Keratinocyte (primary cell): ENCODE measurements around the gene MED14. TPM values are rescaled to one million over a fixed set of nuclear protein-coding genes. Genes with fewer than 3 reads are reported as not detected.

Experiments used
- DNase-seq: peaks from one replicate; pipeline ENCODE4 v3.0.0-alpha.2; 2011; ENCODE audit warnings: low read depth, missing footprints, low spot score
- FAIRE-seq: peaks from 2 replicates; lab custom pipeline; 2011; peaks lifted over from hg19 to GRCh38; lab: Jason Lieb, UNC
- H2AFZ ChIP-seq: 2 replicates; pipeline ENCODE4 v1.6.0; 2012; ENCODE audit warnings: low read length, control low read depth, inconsistent platforms; ENCODE audit not compliant: control insufficient read depth
- H3K27ac ChIP-seq: 2 replicates; pipeline ENCODE4 v1.5.1; 2011; ENCODE audit warnings: low read length; ENCODE audit not compliant: control insufficient read depth, insufficient read depth
- H3K27me3 ChIP-seq: 3 replicates; pipeline ENCODE4 v1.6.0; 2011; ENCODE audit warnings: low read length; ENCODE audit not compliant: control insufficient read depth, insufficient read depth; ENCODE audit errors: extremely low read depth
- H3K36me3 ChIP-seq, 2 experiments: 2 replicates in 1 of 2; 3 replicates in 1 of 2; pipeline ENCODE4 v1.5.1; 2011; ENCODE audit warnings: low read length in 2 of 2, mild to moderate bottlenecking in 1 of 2; ENCODE audit not compliant: control insufficient read depth in 2 of 2, insufficient read depth in 2 of 2; ENCODE audit errors: extremely low read depth in 1 of 2
- H3K4me1 ChIP-seq: 3 replicates; pipeline ENCODE4 v1.5.1; 2011; ENCODE audit warnings: low read length; ENCODE audit not compliant: control insufficient read depth, insufficient read depth; ENCODE audit errors: extremely low read depth
- H3K4me2 ChIP-seq: 3 replicates; pipeline ENCODE4 v1.6.0; 2011; ENCODE audit warnings: low read depth, low read length; ENCODE audit not compliant: control insufficient read depth, insufficient read depth; ENCODE audit errors: extremely low read depth
- H3K4me3 ChIP-seq, 3 experiments: fragments of 200-600 bp in 1 of 3; sonication (generic) in 1 of 3; 2 replicates in 2 of 3; 3 replicates in 1 of 3; pipeline ENCODE4 v1.5.1; 2011 to 2016; ENCODE audit warnings: low read length in 3 of 3, mild to moderate bottlenecking in 3 of 3, control low read depth in 2 of 3, inconsistent platforms in 1 of 3, low read depth in 1 of 3, mixed read lengths in 1 of 3, mixed run types in 1 of 3, moderate library complexity in 1 of 3; ENCODE audit not compliant: control insufficient read depth in 2 of 3, insufficient read depth in 2 of 3; ENCODE audit errors: extremely low read depth in 1 of 3
- H3K79me2 ChIP-seq: 2 replicates; pipeline ENCODE4 v1.6.0; 2012; ENCODE audit warnings: low read length; ENCODE audit not compliant: control insufficient read depth, insufficient read depth
- H3K9ac ChIP-seq: 3 replicates; pipeline ENCODE4 v1.6.0; 2011; ENCODE audit warnings: low read length; ENCODE audit not compliant: control insufficient read depth, insufficient read depth; ENCODE audit errors: extremely low read depth
- H3K9me1 ChIP-seq: 3 replicates; pipeline ENCODE4 v1.6.0; 2011; ENCODE audit warnings: low read length; ENCODE audit not compliant: control insufficient read depth, insufficient read depth; ENCODE audit errors: extremely low read depth
- H3K9me3 ChIP-seq: 2 replicates; pipeline ENCODE4 v1.5.1; 2012; ENCODE audit warnings: low read depth, low read length; ENCODE audit not compliant: control insufficient read depth
- H4K20me1 ChIP-seq: 3 replicates; pipeline ENCODE4 v1.6.0; 2011; ENCODE audit warnings: low read length; ENCODE audit not compliant: control insufficient read depth, insufficient read depth; ENCODE audit errors: extremely low read depth
- EZH2 ChIP-seq: IDR thresholded peaks from one replicate; pipeline ENCODE4 v1.6.1; 2012; ENCODE audit warnings: inconsistent platforms, mild to moderate bottlenecking, low read length, moderate library complexity
- dilution Hi-C: fragments of 300-500 bp; cut with MboI; formaldehyde crosslinking; loops from one replicate; pipeline ENCODE4 v1.7.0; 2020; ENCODE audit warnings: low sequenced_read_pairs; ENCODE audit not compliant: extremely low pct_ligation_motif_present
- polyA plus RNA-seq, 5 experiments: library from polyadenylated mRNA; depleted of rRNA in 3 of 5; stranded (reverse) in 3 of 5; stranded (forward) in 1 of 5; unstranded in 1 of 5; fragments of >200 nt; gene quantifications; 1 replicate in 1 of 5; 2 replicates in 3 of 5; 3 replicates in 1 of 5; pipeline versions ENCODE4 v1.2.1 to v1.2.3, GENCODE V29; 2011 to 2012; ENCODE audit warnings: missing spikeins in 2 of 5, low read depth in 1 of 5, low replicate concordance in 1 of 5
- TF ChIP-seq, protein P1 (sequence below), 3 experiments: IDR thresholded peaks in 1 of 3; conservative IDR thresholded peaks in 1 of 3; optimal IDR thresholded peaks in 1 of 3; 2 replicates in 2 of 3; 3 replicates in 1 of 3; pipeline versions ENCODE3 to v1.5.1; 2011; ENCODE audit warnings: low read length in 3 of 3, mild to moderate bottlenecking in 3 of 3, moderate library complexity in 2 of 3, control low read depth in 1 of 3, inconsistent platforms in 1 of 3; ENCODE audit not compliant: insufficient read depth in 2 of 3; ENCODE audit errors: extremely low read depth in 1 of 3

MED14 gene
- polyA plus RNA-seq, 1 donor (not counting 4 experiments of a cell fraction or from before 2014, with no cell fraction given) = 25.9 TPM

DNA sequence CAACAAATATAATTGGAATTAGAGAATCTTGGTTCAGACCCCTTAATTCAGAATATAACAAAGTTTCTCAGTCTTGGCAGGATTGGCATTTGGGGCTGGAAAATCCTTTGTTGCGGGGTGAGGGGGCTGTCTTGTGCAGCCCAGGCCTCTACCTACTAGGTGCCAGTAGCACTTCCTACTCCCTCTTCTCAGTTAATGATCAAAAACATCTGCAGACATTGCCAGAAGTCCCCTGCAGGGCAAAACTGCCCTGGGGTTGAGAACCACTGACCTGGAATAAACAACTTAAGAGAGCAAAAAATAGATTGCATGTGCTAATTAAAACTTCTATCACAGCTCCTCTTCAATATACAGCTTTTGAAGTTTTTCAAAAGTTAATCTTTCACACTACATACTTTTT lies 51.2 kb downstream of the MED14 start:
- Histone ChIP-seq H3K4me2 (no peak overlapping the region), H3K4me1 (no peaks in the 10 kb centered on the region), H3K79me2 (no peaks in the 10 kb centered on the region), H3K9me3 (no peaks in the 10 kb centered on the region), H3K27me3 (no peaks in the 10 kb centered on the region), H3K4me3 (no peak overlapping the region), H3K27ac (no peak overlapping the region), H3K36me3 (peaks cover 5 to 10% of the 10 kb centered on the region in 2 experiments), H3K9ac (no peak overlapping the region), H3K9me1 (no peaks in the 10 kb centered on the region), H4K20me1 (no peaks in the 10 kb centered on the region), H2AFZ (no peak overlapping the region)
- dilution Hi-C loops = no loop called here
- no peak for TF ChIP-seq EZH2
- TF ChIP-seq, protein P1, sequence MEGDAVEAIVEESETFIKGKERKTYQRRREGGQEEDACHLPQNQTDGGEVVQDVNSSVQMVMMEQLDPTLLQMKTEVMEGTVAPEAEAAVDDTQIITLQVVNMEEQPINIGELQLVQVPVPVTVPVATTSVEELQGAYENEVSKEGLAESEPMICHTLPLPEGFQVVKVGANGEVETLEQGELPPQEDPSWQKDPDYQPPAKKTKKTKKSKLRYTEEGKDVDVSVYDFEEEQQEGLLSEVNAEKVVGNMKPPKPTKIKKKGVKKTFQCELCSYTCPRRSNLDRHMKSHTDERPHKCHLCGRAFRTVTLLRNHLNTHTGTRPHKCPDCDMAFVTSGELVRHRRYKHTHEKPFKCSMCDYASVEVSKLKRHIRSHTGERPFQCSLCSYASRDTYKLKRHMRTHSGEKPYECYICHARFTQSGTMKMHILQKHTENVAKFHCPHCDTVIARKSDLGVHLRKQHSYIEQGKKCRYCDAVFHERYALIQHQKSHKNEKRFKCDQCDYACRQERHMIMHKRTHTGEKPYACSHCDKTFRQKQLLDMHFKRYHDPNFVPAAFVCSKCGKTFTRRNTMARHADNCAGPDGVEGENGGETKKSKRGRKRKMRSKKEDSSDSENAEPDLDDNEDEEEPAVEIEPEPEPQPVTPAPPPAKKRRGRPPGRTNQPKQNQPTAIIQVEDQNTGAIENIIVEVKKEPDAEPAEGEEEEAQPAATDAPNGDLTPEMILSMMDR (optimal IDR thresholded peaks at IDR 0.05 in 1 of 3, IDR thresholded peaks at IDR 0.05 in 1 of 3, conservative IDR thresholded peaks at IDR 0.05 in 1 of 3; ENCODE audit: extremely low read depth in 1 of 3, insufficient read depth in 2 of 3, low read length in 3 of 3) = no peak
- DNase-seq (no peak), FAIRE-seq (no peak)

DNA sequence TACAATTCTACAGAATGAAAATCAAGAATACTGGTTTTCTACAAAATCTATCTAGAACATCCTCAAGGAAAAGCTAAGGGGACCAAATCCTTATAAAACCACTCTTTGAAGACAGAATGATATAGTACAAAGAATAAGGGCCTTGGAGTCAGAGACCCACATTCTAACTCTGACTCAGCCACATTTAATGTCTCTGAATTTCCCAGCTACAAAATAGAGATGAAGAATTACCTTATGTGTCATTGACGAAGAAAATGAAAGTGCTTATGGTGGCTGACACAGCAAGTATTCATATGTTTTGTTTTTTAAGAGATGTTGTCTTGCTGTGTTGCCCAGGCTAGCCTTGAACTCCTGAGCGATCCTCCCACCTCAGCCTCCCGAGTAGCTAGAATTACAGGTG lies 52.1 kb downstream of the MED14 start:
- Histone ChIP-seq H3K9ac (no peak overlapping the region), H3K27me3 (no peaks in the 10 kb centered on the region), H3K4me1 (no peaks in the 10 kb centered on the region), H3K4me3 (no peak overlapping the region), H3K9me1 (no peaks in the 10 kb centered on the region), H3K9me3 (no peaks in the 10 kb centered on the region), H3K27ac (no peak overlapping the region), H2AFZ (no peak overlapping the region), H3K36me3 (peaks cover 5 to 7% of the 10 kb centered on the region in 2 experiments), H4K20me1 (no peaks in the 10 kb centered on the region), H3K79me2 (no peaks in the 10 kb centered on the region), H3K4me2 (no peak overlapping the region)
- no peak for FAIRE-seq
- TF ChIP-seq EZH2 = no peak
- TF ChIP-seq, protein P1 (optimal IDR thresholded peaks at IDR 0.05 in 1 of 3, IDR thresholded peaks at IDR 0.05 in 1 of 3, conservative IDR thresholded peaks at IDR 0.05 in 1 of 3; ENCODE audit: extremely low read depth in 1 of 3, insufficient read depth in 2 of 3, low read length in 3 of 3) = no peak
- dilution Hi-C loops = no loop called here
- no peak for DNase-seq
